Astrocyte of the spinal cord (primary cell): ENCODE data around the gene ISG20L2.

Source experiments
- DNase-seq: peaks from one replicate; pipeline ENCODE4 v3.0.0; 2011; ENCODE audit warnings: low read depth, low spot score
- H3K4me3 ChIP-seq: 2 replicates; pipeline ENCODE4 v1.5.1; 2011; ENCODE audit warnings: low read depth, mild to moderate bottlenecking, low read length, moderate library complexity
- CTCF ChIP-seq: IDR thresholded peaks from 2 replicates; pipeline ENCODE4 v1.5.1; 2012; ENCODE audit warnings: low read depth, mild to moderate bottlenecking, low read length, inconsistent platforms
- in situ Hi-C: cut with HindIII; loops from 2 replicates; pipeline ENCODE4 v1.10.0; 2017; ENCODE audit warnings: low sequenced_read_pairs

The ISG20L2 gene

GRCh38 chr1:156743367-156744302 is 15.1 kb upstream of the ISG20L2 start:
- TF ChIP-seq CTCF, result no peak
- in situ Hi-C loops, result no loop called here
- no peak for DNase-seq
- H3K4me3 ChIP-seq, result no peak overlapping the region

GRCh38 chr1:156742801-156743200 is 14.2 kb upstream of the ISG20L2 start:
- TF ChIP-seq CTCF, result no peak
- H3K4me3 ChIP-seq, result no peak overlapping the region
- in situ Hi-C loops, result no loop called here
- DNase-seq, result no peak

- no peak for TF ChIP-seq CTCF
- in situ Hi-C loops, result no loop called here
- no peak overlapping the region for H3K4me3 ChIP-seq
- no peak for DNase-seq
Observed at GRCh38 chr1:156742017-156742416, 13.5 kb upstream of the ISG20L2 start.

GRCh38 chr1:156741481-156741983 is 13.0 kb upstream of the ISG20L2 start:
- DNase-seq, result no peak
- in situ Hi-C loops, result no loop called here
- peak overlapping the region; percentile 13 for H3K4me3 ChIP-seq
- no peak for TF ChIP-seq CTCF

GRCh38 chr1:156740741-156741480 is 12.3 kb upstream of the ISG20L2 start, which contains the start of gene MRPL24:
MRPL24 (minus strand) TSS chr1:156741088; CDS start chr1:156738704, 2,384 bp downstream.
- DNase-seq, result peak; percentile 99
- in situ Hi-C loops, result no loop called here
- peak within 1 kb of the TSS; percentile 83 for H3K4me3 ChIP-seq
- TF ChIP-seq CTCF, result no peak

GRCh38 chr1:156740237-156740740 is 11.7 kb upstream of the ISG20L2 start:
- no peak for DNase-seq
- no peak for TF ChIP-seq CTCF

More at GRCh38 chr1:156740237-156740740, 11.7 kb upstream of the ISG20L2 start:
- in situ Hi-C loops, result no loop called here
- peak overlapping the region; percentile 83 for H3K4me3 ChIP-seq
